22Rv1 (cell line): Measurements from ENCODE around the gene GALNT12.

ENCODE experiments used
- ZFX ChIP-seq: fragments of 450-650 bp; IDR thresholded peaks from 2 replicates; pipeline ENCODE4 v1.6.1; 2017; ENCODE audit warnings: antibody characterized with exemption, borderline replicate concordance
- TF ChIP-seq, protein P1 (sequence below): fragments of 450-650 bp; IDR thresholded peaks from 2 replicates; pipeline ENCODE4 v1.5.1; 2017; ENCODE audit warnings: mild to moderate bottlenecking

GRCh38 chr9:98815391-98815951 lies 8.0 kb downstream of the GALNT12 start:
- TF ChIP-seq, protein P1, sequence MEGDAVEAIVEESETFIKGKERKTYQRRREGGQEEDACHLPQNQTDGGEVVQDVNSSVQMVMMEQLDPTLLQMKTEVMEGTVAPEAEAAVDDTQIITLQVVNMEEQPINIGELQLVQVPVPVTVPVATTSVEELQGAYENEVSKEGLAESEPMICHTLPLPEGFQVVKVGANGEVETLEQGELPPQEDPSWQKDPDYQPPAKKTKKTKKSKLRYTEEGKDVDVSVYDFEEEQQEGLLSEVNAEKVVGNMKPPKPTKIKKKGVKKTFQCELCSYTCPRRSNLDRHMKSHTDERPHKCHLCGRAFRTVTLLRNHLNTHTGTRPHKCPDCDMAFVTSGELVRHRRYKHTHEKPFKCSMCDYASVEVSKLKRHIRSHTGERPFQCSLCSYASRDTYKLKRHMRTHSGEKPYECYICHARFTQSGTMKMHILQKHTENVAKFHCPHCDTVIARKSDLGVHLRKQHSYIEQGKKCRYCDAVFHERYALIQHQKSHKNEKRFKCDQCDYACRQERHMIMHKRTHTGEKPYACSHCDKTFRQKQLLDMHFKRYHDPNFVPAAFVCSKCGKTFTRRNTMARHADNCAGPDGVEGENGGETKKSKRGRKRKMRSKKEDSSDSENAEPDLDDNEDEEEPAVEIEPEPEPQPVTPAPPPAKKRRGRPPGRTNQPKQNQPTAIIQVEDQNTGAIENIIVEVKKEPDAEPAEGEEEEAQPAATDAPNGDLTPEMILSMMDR = no peak
- no peak for TF ChIP-seq ZFX
